ENCODE measurements around the gene WDR3.
A peak's percentile ranks its signal among the peaks of the same experiment; 100 is the strongest.
"Not testable (repeated sequence)": the region's sequence is repeated elsewhere in the genome, so short reads cannot be mapped to it uniquely, and the experiment has no call there.

The WDR3 gene

GRCh38 chr1:117929343-117930172 is at the start of gene WDR3, which contains the start of gene GDAP2:
WDR3 (plus strand) TSS chr1:117929739; CDS start chr1:117933320, 3,581 bp downstream.
GDAP2 (minus strand) TSS chr1:117929621; CDS start chr1:117920357, 9,264 bp downstream.
- peak; percentile 98 for DNase-seq

- DNase-seq: no peak
These were observed 45.9 kb upstream of the WDR3 start for GRCh38 chr1:117883616-117884015.

GRCh38 chr1:117886101-117886795 is 43.3 kb upstream of the WDR3 start:
- DNase-seq: no peak

- no peak for DNase-seq
These were observed 39.1 kb upstream of the WDR3 start for GRCh38 chr1:117890452-117890851.

GRCh38 chr1:117892512-117892911 is 37.0 kb upstream of the WDR3 start:
- no peak for DNase-seq

- no peak for DNase-seq
These were observed 35.5 kb upstream of the WDR3 start for GRCh38 chr1:117894078-117894477.

GRCh38 chr1:117895482-117896114 is 33.9 kb upstream of the WDR3 start:
- DNase-seq: peak; percentile 79

- DNase-seq: no peak
These were observed 32.0 kb upstream of the WDR3 start for GRCh38 chr1:117897551-117897950.

- DNase-seq: no peak
These were observed 29.7 kb upstream of the WDR3 start for GRCh38 chr1:117899801-117900200.

GRCh38 chr1:117902944-117903343 is 26.6 kb upstream of the WDR3 start:
- DNase-seq: no peak

- no peak for DNase-seq
These were observed 25.1 kb upstream of the WDR3 start for GRCh38 chr1:117904485-117904884.

- no peak for DNase-seq
These were observed 24.5 kb upstream of the WDR3 start for GRCh38 chr1:117905019-117905418.

GRCh38 chr1:117911051-117911450 is 18.5 kb upstream of the WDR3 start:
- DNase-seq: no peak

- DNase-seq: no peak
These were observed 10.2 kb upstream of the WDR3 start for GRCh38 chr1:117919376-117919775.

- no peak for DNase-seq
These were observed 7.5 kb upstream of the WDR3 start for GRCh38 chr1:117921991-117922390.

- not testable (repeated sequence) for DNase-seq
These were observed 6.8 kb upstream of the WDR3 start for GRCh38 chr1:117922717-117923116.

- no peak for DNase-seq
These were observed 3.6 kb upstream of the WDR3 start for GRCh38 chr1:117925981-117926380.

- peak; percentile 14 for DNase-seq
These were observed 627 bp upstream of the WDR3 start for GRCh38 chr1:117928881-117929342.

GRCh38 chr1:117930173-117930447 is 571 bp downstream of the WDR3 start:
- DNase-seq: peak; percentile 4

- peak; percentile 3 for DNase-seq
These were observed 945 bp downstream of the WDR3 start for GRCh38 chr1:117930484-117930883.

GRCh38 chr1:117932576-117932975 is 3.0 kb downstream of the WDR3 start:
- DNase-seq: no peak

- no peak for DNase-seq
These were observed 4.2 kb downstream of the WDR3 start for GRCh38 chr1:117933769-117934168.

- no peak for DNase-seq
These were observed 12.8 kb downstream of the WDR3 start for GRCh38 chr1:117942293-117942692.

GRCh38 chr1:117952386-117952785 is 22.8 kb downstream of the WDR3 start:
- no peak for DNase-seq

All from activated CD4-positive, alpha-beta T cell treated with anti-CD3 and anti-CD28 coated beads, Interleukin-2, amount 50 U/mL, for 16 hours (primary cell).